ENCODE results near the gene LHFPL3. TPM values are rescaled to one million over a fixed set of nuclear protein-coding genes. Genes with fewer than 3 reads are reported as not detected.

Gene LHFPL3
- total RNA-seq, 1 donor from 2014 or later = not detected

DNA sequence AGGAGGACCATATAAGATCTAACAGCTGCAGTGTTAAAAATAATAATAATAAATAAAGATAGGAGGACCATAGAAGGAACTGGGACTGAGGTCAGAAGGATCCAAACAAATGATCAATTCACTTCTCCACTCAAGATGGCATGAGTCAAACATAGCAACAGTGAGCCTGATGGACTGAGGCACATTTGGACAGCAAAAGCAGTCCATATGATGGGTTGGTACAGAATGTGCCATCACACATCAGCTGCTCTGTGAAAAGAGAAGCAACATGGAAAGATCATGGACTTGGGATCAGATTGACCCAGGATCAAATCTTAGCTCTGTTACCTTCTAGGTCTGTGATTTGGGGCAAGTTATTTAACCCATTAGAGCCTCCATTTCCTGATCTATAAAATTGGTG, 496.7 kb downstream of the LHFPL3 start:
- no peaks in the 10 kb centered on the region for H3K36me3 Mint-ChIP-seq (ENCODE audit: insufficient read depth)
- H3K27me3 Mint-ChIP-seq = no peaks in the 10 kb centered on the region
- H3K4me1 Mint-ChIP-seq (ENCODE audit: low read depth) = peaks cover 2% of the 10 kb centered on the region
- no peaks in the 10 kb centered on the region for H3K9me3 Mint-ChIP-seq (ENCODE audit: low read depth)
- H3K27ac Mint-ChIP-seq = no peak overlapping the region
- no peak overlapping the region for H3K4me3 Mint-ChIP-seq (ENCODE audit: low read depth)
- DNase-seq (ENCODE audit: low spot score, unreplicated experiment) = no peak
- TF ChIP-seq, protein P1, sequence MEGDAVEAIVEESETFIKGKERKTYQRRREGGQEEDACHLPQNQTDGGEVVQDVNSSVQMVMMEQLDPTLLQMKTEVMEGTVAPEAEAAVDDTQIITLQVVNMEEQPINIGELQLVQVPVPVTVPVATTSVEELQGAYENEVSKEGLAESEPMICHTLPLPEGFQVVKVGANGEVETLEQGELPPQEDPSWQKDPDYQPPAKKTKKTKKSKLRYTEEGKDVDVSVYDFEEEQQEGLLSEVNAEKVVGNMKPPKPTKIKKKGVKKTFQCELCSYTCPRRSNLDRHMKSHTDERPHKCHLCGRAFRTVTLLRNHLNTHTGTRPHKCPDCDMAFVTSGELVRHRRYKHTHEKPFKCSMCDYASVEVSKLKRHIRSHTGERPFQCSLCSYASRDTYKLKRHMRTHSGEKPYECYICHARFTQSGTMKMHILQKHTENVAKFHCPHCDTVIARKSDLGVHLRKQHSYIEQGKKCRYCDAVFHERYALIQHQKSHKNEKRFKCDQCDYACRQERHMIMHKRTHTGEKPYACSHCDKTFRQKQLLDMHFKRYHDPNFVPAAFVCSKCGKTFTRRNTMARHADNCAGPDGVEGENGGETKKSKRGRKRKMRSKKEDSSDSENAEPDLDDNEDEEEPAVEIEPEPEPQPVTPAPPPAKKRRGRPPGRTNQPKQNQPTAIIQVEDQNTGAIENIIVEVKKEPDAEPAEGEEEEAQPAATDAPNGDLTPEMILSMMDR (IDR thresholded peaks at IDR 0.05; ENCODE audit: unreplicated experiment) = no peak

DNA sequence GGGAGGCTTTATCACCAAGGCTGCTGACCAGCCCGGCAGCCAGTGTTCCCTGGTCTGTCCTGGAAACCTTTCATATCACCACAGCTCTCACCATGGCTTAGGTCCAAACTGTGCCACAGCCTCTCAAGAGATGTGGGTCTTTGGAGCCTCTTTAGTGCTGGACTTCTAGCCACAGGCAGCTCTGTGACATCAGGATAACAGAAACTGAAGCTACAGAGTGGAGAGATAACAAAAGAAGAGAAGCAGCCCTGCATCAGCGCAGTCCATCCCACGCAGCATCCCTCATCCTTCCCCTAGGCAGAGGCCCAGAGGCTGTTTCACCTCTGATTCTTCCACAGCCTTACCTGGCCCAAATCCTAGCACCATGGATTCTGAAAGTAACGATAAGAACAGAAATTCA, 497.7 kb downstream of the LHFPL3 start:
- Mint-ChIP-seq H3K36me3 (ENCODE audit: insufficient read depth) (no peaks in the 10 kb centered on the region), H3K9me3 (ENCODE audit: low read depth) (no peaks in the 10 kb centered on the region), H3K27ac (no peak overlapping the region), H3K27me3 (no peaks in the 10 kb centered on the region), H3K4me1 (ENCODE audit: low read depth) (peaks cover 2% of the 10 kb centered on the region), H3K4me3 (ENCODE audit: low read depth) (no peak overlapping the region)
- no peak for DNase-seq (ENCODE audit: low spot score, unreplicated experiment)
- TF ChIP-seq, protein P1 (IDR thresholded peaks at IDR 0.05; ENCODE audit: unreplicated experiment) = no peak

DNA sequence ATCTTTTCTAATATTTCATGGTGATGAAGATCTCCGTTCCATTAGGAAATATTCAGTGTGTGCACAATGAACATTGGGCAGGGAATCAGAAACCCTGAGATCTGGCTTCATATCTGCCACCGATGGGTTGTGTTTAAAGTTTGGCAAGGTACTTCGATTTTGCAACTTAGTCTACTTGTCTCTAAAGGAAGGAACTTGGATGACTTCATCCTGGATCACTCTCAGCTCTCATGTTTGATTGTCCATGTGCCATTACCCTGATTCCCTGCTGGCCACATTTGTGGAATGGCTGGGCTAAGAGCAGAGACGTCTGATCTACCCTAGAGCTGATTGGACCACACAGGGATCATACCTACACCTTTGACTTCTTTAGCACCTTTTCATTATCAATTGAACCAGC, 508.6 kb downstream of the LHFPL3 start:
- Mint-ChIP-seq H3K4me3 (ENCODE audit: low read depth) (no peak overlapping the region), H3K27ac (no peak overlapping the region), H3K36me3 (ENCODE audit: insufficient read depth) (peaks cover 6% of the 10 kb centered on the region), H3K4me1 (ENCODE audit: low read depth) (no peaks in the 10 kb centered on the region), H3K27me3 (no peaks in the 10 kb centered on the region), H3K9me3 (ENCODE audit: low read depth) (no peaks in the 10 kb centered on the region)
- TF ChIP-seq, protein P1 (IDR thresholded peaks at IDR 0.05; ENCODE audit: unreplicated experiment) = no peak
- DNase-seq (ENCODE audit: low spot score, unreplicated experiment) = no peak

DNA sequence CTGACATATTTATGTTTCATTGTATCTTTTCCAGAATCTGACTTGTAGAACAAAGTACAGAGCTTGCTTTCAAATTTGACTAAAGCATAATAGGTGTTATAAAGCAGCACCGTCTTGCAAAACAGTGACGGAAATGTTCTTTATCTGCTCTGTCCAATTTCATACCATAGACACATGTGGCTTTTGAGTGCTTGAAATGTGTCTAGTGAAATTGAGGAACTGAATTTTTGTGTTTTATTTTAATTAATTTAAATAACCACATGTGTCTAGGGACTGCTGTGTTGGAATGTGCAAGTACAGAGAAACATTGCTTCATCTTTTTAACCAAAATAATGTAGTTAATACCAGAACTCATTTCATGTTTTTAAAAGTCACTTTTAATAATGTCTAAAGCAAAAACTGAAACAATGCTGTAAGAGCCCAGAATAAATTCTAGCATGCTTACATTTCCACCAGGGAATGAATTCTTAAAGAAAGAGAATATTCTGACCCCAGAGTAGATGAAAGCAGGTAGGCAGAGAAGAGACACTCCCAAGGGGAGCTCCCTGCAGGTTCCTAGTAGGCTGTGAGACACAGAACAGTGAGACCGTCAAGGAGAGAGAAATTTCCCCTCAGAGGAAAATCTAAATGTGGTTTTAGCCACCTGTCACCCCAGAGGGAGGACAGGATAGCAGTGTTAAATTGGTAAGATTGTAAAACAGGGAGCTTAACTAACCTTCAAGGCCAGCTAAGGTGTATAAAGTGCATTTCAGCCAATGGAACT, 510.3 kb downstream of the LHFPL3 start:
- TF ChIP-seq, protein P1 (IDR thresholded peaks at IDR 0.05; ENCODE audit: unreplicated experiment) = no peak
- DNase-seq (ENCODE audit: low spot score, unreplicated experiment) = no peak
- H3K27me3 Mint-ChIP-seq = peaks cover 8% of the 10 kb centered on the region
- H3K4me1 Mint-ChIP-seq (ENCODE audit: low read depth) = no peaks in the 10 kb centered on the region
- H3K9me3 Mint-ChIP-seq (ENCODE audit: low read depth) = no peaks in the 10 kb centered on the region
- H3K4me3 Mint-ChIP-seq (ENCODE audit: low read depth) = no peak overlapping the region
- H3K36me3 Mint-ChIP-seq (ENCODE audit: insufficient read depth) = peaks cover 12% of the 10 kb centered on the region
- H3K27ac Mint-ChIP-seq = no peak overlapping the region

DNA sequence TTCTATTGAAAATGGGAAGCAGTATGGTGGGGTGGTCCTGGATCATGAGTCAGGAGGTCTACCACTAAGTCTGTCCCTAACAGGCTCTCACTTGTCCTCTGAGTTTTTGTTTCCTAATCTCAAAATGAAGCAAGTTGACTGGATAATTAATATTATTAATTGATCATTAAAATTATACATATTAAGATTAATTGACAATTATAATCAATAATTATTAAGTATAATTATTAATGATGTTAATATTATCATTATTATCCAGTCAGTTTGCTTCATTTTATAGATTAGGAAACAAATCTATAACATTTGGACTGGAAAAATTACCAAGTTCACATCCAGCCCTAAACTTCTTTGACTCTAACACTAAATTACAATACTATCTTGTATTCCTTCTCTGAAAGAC, 511.4 kb downstream of the LHFPL3 start:
- TF ChIP-seq, protein P1 (IDR thresholded peaks at IDR 0.05; ENCODE audit: unreplicated experiment) = no peak
- Mint-ChIP-seq H3K4me3 (ENCODE audit: low read depth) (no peak overlapping the region), H3K27me3 (peaks cover 8% of the 10 kb centered on the region), H3K36me3 (ENCODE audit: insufficient read depth) (peaks cover 12% of the 10 kb centered on the region), H3K9me3 (ENCODE audit: low read depth) (no peaks in the 10 kb centered on the region), H3K27ac (no peak overlapping the region), H3K4me1 (ENCODE audit: low read depth) (peaks cover 8% of the 10 kb centered on the region)
- DNase-seq (ENCODE audit: low spot score, unreplicated experiment) = no peak
